A549 (cell line): ENCODE measurements around the gene KRT16.

Experiments
- BHLHE40 ChIP-seq: IDR thresholded peaks from 2 replicates; pipeline ENCODE4 v1.6.1; 2012; ENCODE audit warnings: low read depth, low read length, inconsistent platforms
- CBX2 ChIP-seq: fragments of 200-600 bp; sonication (generic); IDR thresholded peaks from 2 replicates; pipeline ENCODE4 v1.6.1; 2016; ENCODE audit warnings: low read depth, mild to moderate bottlenecking, borderline replicate concordance
- FOSL2 ChIP-seq, 2 experiments: fragments of 450-650 bp in 1 of 2; fragments of >200 bp in 1 of 2; sonication (Bioruptor Twin) in 1 of 2; formaldehyde crosslinking; IDR thresholded peaks; 2 replicates each; pipeline versions ENCODE4 v1.5.0 to v1.6.1; 2016 to 2020; ENCODE audit warnings: mild to moderate bottlenecking in 1 of 2, moderate library complexity in 1 of 2
- JUN ChIP-seq, 2 experiments: fragments of >200 bp; sonication (Bioruptor Twin); formaldehyde crosslinking; IDR thresholded peaks; 2 replicates in 1 of 2; 3 replicates in 1 of 2; pipeline ENCODE4 v1.6.1; 2016 to 2017
- POLR2A ChIP-seq: IDR thresholded peaks from 2 replicates; pipeline ENCODE4 v1.6.1; 2012; ENCODE audit warnings: mild to moderate bottlenecking, low read length
- RAD21 ChIP-seq, 2 experiments: fragments of >200 bp in 1 of 2; sonication (Bioruptor Twin) in 1 of 2; formaldehyde crosslinking in 1 of 2; IDR thresholded peaks in 1 of 2; conservative IDR thresholded peaks in 1 of 2; 2 replicates in 1 of 2; 3 replicates in 1 of 2; pipeline ENCODE4 v1.6.1; 2012 to 2018; ENCODE audit warnings: inconsistent platforms in 1 of 2
- RFX5 ChIP-seq: fragments of 450-650 bp; IDR thresholded peaks from 2 replicates; pipeline ENCODE4 v1.7.1; 2014; ENCODE audit warnings: antibody characterized with exemption, mild to moderate bottlenecking, moderate library complexity
- TF ChIP-seq, protein P1 (sequence below): fragments of >200 bp; sonication (Bioruptor Twin); formaldehyde crosslinking; IDR thresholded peaks from 3 replicates; pipeline ENCODE4 v1.5.1; 2016
- TF ChIP-seq, protein P2 (sequence below): fragments of 450-650 bp; IDR thresholded peaks from 2 replicates; pipeline ENCODE4 v1.6.1; 2014; ENCODE audit warnings: antibody characterized with exemption

DNA sequence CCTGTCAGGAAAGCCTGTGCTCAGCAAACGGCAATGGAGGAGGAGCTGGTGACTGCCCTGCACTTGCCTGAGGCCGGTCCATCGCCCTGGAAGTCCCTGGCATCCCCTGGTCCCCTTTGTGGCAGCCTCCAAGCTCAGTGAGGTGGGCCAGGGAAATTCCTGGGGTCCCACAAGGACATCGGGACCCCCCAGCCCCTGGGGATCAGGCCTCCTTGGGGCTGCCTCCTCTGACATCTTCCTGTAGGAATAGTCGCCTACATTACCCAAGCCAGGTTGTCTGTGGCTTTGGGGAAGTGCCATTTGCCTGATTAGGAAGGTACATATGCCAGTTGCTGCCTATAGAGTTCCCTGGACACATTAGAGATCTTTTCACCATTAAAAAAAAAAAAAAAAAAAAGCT lies 33.6 kb downstream of the KRT16 start:
- TF ChIP-seq POLR2A (no peak), JUN (IDR thresholded peaks at IDR 0.05) (no peak), RFX5 (no peak), FOSL2 (IDR thresholded peaks at IDR 0.05) (no peak), FOSL2 (CRISPR knock-in tag; IDR thresholded peaks at IDR 0.05) (no peak), RAD21 (conservative IDR thresholded peaks at IDR 0.05 in 1 of 2, IDR thresholded peaks at IDR 0.05 in 1 of 2) (no peak), CBX2 (no peak), BHLHE40 (no peak)
- TF ChIP-seq, protein P1, sequence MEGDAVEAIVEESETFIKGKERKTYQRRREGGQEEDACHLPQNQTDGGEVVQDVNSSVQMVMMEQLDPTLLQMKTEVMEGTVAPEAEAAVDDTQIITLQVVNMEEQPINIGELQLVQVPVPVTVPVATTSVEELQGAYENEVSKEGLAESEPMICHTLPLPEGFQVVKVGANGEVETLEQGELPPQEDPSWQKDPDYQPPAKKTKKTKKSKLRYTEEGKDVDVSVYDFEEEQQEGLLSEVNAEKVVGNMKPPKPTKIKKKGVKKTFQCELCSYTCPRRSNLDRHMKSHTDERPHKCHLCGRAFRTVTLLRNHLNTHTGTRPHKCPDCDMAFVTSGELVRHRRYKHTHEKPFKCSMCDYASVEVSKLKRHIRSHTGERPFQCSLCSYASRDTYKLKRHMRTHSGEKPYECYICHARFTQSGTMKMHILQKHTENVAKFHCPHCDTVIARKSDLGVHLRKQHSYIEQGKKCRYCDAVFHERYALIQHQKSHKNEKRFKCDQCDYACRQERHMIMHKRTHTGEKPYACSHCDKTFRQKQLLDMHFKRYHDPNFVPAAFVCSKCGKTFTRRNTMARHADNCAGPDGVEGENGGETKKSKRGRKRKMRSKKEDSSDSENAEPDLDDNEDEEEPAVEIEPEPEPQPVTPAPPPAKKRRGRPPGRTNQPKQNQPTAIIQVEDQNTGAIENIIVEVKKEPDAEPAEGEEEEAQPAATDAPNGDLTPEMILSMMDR = no peak
- TF ChIP-seq, protein P2, sequence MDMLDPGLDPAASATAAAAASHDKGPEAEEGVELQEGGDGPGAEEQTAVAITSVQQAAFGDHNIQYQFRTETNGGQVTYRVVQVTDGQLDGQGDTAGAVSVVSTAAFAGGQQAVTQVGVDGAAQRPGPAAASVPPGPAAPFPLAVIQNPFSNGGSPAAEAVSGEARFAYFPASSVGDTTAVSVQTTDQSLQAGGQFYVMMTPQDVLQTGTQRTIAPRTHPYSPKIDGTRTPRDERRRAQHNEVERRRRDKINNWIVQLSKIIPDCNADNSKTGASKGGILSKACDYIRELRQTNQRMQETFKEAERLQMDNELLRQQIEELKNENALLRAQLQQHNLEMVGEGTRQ = no peak
